ENCODE results near the gene BFSP1.

Gene BFSP1

DNA sequence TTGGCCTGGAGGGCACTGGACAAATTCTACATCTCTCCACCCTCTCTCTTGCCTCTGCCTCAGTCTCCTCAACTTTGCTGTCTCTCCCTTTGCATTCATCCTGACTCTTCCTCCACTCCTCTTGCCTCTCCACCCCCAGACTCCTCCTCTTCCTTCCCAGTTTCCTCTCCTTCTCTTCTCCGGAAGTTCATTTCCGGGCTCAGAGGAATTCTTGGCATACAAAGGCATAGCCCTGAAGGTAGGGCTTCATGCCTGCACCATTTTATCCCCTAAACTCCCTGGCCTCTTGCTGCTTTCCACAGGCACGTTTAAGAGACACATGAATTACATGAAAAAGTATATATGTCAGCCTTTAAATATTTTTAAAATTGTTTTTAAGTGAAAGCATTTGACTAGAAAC lies 10.6 kb downstream of the BFSP1 start:
- no peak for DNase-seq (ENCODE audit: low read depth in 2 of 2)

DNA sequence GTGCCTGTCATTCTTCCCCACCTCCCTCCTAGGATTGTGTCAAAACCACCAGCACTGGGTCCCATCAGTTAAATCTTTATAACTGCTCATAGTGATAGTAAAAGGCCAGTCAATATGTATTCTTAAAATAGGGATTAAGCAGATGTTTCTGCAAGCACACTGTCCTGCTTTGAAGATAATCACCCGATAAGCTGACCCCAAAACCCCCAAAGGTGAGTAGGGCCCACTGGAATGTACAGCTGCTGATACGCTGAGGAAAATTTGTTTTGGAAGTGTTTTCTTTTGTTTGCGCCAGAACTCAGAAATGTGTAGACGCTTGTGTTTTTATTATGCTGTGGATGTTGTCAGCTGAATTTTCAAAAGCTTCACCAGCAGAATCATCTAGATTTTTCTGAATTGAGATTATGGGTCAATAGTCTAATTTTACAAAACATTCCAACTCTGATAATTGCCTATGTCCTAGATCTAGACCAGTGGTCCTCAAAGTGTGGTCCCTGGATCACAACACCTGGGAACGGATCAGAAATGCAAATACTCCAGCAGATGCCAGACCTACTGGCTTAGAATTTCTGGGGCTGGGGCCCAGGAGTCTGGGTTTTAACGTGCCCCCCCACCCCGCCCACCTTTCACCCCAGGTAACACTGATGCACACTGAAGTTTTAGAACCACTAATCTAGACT lies 11.4 kb downstream of the BFSP1 start:
- DNase-seq (ENCODE audit: low read depth in 2 of 2): no peak

DNA sequence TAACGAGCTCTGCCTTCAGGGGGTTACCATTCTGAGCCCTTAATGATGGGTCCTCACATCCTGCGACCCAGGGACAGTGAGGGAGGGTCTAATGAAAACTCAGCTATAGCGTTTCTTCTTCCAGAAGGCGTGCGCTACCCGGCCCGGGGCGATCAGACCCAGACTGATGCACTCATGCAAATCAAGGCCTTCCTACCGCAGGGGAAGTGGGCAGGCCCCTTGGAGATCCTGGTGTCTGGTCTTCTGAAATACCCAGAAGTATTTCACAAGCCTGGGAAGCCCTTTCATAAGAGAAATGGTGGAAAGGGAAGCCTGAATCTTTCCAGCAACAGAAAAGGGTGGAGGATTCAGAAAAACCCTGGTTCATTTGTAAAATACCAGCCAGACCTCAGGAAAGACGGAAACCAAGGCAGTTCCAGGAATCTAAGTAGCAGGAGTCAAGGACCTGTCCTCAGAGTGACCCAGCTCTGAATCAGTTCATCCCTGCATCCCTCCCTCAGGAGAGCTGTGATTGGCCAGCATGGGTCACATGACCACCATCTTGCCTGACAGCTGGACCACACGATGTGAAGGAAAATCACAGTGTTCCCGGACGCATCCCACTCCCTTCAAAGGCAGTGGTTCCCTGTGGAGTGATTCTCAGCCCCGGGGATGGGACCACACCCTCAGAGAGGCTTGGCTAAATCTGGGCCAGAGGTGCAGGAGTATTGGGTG lies 12.7 kb downstream of the BFSP1 start:
- no peak for DNase-seq (ENCODE audit: low read depth in 2 of 2)

DNA sequence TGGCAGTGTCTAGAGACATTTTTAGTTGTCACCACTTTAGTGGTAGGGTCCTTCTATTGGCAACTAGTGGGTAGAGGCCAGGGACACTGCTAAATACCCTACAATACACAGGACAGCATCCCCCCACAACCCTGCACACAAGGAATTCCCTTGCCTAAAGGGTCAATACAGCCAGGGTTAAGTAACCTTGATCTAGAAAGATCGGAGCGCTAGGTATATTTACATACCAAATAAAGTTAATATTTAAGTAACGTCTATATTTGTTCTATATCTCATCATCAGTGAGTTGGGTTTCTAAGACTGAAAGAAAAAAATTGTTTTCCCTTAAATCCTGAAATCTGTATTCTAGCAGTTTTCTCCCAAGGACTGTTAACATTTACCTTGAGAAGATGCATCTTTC lies 16.1 kb downstream of the BFSP1 start:
- no peak for DNase-seq (ENCODE audit: low read depth in 2 of 2)

DNA sequence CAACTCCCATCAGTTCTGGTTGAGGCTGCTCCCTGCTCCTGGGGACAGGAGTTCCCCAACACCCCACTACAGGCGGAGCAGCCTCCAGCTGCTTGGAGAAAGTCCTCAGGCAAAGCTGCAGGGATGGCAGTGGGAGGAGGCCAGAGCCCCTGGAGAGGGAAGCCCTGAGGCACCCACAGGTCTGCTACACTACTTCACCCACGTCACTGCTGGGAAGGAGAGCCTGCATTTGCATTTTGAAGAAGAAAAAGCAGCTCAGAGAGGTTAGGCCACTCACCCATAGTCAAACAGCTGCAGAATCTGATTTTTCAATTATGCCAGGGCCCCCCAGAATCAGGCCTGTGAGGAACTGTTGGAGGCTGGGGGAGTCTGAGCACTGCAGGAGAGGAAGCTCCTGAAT lies 17.2 kb downstream of the BFSP1 start:
- DNase-seq (ENCODE audit: low read depth in 2 of 2): no peak

DNA sequence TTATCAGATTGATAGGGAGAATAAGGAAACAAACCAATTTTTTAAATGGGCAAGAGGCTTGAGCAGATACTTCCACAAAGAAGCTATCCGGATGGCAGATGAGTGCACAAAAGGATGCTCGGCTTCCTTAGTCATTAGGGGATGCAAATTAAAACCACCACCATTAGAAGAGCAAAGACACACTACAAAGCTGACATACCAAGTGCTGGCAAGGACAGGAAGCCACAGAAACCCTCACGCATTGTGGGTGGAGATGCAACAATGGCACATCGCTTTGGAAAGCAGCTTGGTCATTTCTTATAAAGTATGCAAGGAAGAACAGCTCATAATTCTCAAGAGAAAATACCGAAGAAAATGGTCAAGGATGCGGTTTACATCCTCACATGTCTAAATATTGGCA lies 19.8 kb downstream of the BFSP1 start:
- DNase-seq (ENCODE audit: low read depth in 2 of 2): no peak

DNA sequence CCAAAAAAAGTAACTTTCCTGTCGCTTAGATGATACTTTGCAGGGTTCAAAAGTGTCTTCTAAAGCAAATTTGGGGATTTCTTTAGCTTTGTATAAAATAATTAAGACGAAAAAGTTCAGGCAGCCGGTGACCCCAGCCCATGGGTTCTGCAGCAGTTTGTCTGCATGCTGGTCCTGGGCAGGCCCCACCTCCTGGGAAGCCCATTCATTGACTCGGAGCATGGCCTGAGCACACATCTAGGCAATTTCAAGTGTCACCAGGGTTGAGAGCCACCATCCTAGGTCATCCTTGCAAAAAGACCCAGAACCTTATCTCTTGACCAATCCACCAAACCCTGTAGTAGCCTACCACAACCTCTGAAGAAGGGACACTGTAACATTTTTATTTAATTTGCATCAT lies 20.6 kb downstream of the BFSP1 start:
- no peak for DNase-seq (ENCODE audit: low read depth in 2 of 2)

DNA sequence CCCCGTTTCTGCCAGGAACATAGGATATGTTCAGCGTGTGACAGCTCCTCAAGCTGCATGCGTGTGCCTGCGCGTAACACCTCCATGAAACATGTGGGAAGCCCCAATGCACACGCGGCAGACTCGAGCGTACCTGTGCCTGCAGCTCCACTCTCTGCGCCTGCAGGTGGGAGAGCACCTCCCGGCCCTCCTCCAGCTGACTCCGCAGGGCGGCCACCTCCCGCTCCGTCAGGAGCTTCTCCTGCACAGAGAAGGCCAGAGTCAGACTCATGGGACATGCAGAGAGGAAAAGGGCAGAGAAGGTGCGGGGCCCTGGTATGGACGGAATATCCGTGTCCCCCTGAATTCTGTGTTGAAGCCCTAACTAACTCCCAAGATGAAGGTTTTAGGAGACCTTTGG lies 22.4 kb downstream of the BFSP1 start:
- DNase-seq (ENCODE audit: low read depth in 2 of 2): no peak

DNA sequence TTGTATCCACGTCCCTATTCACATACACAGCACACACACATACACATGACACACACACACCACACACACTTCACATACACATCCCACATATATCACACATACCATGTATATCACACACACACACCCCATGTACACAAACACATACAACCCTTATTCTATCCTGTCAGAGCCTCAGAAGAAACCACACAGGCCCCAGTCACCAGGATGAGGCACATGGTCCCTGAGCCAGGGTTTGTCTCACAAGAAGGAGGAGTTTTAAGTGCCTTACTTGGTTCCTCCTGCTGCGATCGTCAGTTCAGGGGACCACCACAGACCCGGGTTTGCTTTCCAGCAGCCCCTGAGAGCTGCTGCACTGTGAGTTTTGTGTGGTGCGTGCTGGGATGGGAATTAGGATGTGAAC lies 23.6 kb downstream of the BFSP1 start:
- DNase-seq (ENCODE audit: low read depth in 2 of 2): no peak

DNA sequence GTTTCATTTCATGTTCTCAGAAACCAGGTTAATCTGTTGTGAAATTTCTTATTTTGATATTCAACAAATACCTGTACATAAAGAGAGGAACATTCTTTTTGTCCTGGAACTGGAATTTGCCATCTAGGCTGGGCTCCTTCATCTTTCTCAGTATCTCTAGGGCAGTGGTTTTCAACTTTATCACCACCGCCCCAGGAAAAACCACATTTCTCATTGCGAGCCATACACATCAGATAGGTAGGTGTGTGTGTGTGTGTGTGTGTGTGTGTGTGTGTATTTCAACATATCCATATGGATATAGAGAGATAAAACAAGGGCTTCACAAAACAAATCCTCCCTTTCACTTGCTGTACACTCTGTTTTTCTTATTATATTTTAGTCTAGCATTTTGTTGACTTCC lies 24.1 kb downstream of the BFSP1 start:
- no peak for DNase-seq (ENCODE audit: low read depth in 2 of 2)

DNA sequence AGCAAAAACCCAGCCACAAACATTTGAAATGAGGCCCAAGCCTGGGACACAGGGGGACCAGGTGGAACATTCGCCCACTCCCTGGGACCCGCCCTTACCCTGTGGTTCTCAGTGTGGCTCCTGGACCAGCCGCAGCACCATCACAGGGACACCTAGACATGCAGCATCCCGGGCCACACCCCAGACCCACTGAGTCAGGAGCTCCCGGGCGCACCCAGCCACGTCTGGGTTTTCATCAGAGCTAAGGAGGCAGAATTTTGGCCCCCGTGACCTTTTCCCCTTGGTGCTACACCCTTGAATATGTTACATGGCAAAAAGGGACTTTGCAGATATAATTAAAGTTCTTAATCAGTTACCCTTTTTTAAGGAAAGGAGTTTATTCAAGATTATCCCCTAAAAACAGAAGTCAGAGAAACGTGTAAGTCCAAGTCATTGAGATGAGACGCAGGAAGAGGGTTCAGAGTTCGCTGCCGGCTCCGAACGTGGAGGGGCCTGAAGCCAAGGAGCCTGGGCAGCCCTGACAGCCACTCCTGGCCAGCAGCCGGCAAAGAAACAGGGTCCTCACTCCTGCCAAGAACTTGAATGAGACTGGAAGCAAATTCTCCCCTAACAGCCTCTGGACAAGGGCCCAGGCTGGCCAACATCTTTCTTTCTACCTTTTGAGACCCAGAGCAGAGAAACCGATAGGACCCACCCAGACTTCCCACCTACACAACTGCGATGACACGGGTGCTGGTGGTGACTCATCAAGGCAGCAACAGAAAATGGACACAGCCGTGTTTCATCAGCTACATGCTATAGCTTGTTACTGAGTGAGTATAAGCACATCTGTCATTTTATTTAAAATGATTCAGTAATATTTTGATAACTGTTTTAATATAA lies 25.3 kb downstream of the BFSP1 start:
- DNase-seq (ENCODE audit: low read depth in 2 of 2): peak; percentile 56 to 58

DNA sequence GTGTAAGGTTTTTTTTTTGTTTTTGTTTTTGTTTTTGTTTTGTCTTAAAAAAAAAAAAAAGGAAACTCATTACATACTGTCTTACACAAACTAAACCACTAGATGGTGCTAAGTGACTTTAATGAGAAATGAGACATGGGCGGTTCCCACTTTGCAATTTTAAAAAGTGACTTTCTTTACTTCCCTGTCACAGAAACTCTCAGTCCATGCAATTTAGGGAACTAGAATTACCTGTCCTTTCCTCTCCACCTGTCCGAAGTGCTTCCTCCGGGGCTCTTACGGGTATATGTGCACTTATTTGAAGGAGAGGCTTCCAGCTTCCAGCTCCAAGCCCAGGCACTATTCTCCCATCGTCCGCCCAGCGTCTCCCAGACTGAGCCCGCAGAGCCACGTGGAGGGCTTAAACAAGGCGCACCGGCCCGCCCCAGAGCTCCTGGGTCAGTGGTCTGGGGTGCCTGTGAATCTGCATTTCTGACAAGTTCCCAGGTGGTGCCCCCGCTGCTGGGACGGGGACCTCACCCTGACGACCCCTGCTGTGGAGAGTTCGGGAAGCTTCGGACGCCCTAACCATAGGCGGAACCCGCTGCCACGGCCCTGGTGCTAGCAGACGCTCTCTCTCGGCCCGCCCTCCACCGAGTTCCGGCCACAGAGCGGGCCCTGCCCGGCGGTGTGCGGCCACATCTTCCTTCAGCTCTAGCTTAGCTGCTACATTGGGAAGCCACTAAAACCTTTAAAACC lies 26.1 kb downstream of the BFSP1 start:
- DNase-seq (ENCODE audit: low read depth in 2 of 2): peak in 1 of 2 donors; percentile 14

DNA sequence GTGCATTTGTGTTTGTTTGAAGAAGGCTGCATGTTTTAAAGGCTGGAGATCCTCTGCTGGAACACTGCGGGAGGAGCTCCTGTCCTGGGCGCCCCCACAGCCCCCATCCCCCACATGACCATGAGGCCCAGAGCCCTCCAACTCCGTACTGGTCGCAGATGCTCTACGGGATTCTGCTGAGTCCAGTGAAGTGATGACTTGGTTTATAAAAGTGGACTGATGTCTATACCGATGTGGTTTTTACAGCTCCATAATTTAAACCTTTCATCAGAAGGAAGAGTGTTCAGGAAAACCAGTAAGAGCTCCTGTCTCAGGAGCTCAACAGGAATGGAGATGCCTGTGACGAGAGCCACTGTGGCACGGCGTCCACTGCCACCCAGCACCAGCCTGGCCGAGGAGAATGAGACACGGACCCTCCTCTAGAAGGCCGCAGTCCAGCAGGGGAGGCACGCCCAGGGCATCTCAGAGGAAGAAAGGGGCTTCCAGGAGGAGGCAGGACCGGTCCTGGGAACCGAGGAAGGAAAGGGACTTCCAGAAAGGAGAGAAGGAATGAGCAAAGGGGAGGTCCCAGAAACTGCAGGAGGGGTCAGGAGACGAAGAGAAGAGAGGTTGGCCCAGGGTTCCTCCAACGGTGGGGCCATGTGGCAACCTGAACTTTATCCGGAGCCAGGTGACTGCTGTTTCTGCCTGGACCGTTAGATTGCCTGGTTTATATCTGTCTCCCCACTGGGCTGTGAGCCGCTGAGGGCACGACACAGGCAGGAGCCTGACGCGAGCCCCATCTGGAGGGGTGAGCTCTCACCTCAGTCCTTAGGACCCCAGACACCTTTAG lies 26.9 kb downstream of the BFSP1 start:
- no peak for DNase-seq (ENCODE audit: low read depth in 2 of 2)

DNA sequence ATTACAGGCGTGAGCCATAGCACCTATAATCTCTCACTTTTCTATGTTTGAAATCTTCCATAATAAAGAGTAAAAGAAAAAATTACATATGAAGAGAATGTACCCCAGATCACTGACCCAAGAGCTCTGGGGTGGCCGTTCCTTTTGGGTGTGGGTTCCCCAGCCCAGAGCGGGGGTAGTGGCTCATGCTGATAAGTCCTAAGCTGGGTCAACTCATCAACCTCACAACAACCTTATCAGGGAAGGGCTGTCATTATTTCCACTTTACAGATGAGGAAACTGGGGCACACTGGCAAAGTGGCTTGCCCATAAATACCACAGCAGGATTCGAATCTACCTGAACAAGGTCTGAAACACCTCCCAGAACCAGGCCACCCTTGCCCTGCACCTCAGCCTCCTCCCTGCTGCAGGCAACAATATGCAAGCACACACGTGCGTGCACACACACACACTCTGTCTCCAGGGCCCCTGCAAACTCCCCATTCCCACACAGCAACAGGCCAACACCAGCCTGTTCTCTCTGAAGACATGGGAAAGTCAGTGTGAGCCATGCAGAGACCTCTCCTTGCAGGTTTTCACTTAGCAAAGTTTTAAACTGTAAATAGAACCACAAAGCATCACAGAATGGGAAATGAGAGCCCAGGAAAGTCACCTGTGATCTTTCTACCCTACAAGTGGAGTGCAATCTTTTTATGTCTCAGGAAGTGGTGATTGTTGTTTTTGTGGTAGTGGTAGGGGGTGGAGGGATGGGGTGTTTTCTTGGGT lies 27.7 kb downstream of the BFSP1 start:
- no peak for DNase-seq (ENCODE audit: low read depth in 2 of 2)

DNA sequence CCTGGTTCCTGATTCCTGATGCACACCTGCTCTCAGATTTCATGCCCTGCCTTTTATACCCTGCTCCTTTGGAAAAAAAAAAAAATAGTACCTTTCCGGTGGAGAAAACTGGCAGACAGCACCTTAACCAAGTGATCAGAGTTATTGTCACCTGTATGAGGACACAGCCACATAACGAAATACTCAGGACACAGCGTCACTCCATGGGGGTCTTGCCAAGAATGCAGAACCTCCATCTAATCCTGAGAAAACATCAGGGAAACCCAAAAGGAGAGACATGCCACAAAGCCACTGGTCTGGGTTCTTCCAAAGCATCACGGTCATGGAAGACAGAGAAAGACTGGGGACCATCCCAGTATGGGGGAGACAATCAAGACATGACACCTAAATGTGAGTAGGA lies 29.1 kb downstream of the BFSP1 start:
- no peak for DNase-seq (ENCODE audit: low read depth in 2 of 2)

DNA sequence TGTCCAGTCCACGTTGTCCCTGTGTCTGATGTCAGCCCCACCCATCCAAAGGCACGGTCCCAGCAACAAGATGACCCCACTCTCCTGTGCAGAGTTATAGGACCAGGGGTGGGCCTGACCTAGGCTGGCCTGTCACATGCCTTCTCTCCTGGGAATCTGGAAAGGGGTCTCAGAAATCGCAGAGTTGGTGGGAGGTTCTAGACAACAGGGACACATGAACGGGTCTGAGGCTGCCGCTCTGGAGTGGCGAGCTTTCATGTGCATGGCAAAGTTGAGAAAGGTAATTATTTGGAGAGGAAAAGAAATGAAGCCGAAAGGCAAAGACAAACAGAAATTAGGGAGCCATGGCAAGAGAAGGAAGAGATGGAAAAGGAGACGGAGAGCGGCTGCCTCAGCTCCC lies 29.5 kb downstream of the BFSP1 start:
- DNase-seq (ENCODE audit: low read depth in 2 of 2): no peak

DNA sequence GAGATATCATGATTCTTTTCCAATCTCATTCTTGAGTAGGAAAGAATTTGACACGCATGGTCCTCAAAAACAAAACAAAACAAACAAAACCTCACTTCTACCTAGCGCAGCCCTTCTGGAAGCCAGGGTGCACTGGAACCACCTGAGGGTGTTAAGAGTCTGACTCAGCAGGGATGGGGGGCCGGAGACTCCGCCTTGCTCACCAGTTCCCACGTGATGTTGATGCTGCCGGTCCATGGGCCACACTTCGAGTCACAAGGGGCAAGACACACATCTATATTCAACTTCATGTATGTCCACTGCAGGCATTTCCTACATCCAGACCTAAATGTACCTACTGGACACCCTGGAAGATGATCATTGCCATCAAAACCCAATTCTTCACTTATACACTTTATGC lies 30.4 kb downstream of the BFSP1 start:
- DNase-seq (ENCODE audit: low read depth in 2 of 2): no peak

DNA sequence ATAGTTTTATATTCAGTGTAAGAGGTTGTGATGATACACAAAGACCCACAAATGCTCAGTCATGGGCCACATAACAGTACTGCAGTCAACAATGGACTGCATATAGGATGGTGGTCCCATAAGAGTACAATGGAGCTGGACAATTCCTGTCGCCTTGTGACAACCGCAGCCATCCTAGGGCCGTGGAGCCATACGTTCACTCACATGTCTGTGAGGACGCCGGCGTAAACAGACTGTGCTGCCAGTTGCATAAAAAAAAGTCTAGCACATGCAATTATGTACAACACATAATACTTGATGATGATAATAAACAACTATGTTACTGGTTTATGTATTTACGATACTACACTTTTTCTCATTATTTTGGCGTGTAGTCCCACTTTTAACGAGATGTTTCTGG lies 30.9 kb downstream of the BFSP1 start:
- no peak for DNase-seq (ENCODE audit: low read depth in 2 of 2)

DNA sequence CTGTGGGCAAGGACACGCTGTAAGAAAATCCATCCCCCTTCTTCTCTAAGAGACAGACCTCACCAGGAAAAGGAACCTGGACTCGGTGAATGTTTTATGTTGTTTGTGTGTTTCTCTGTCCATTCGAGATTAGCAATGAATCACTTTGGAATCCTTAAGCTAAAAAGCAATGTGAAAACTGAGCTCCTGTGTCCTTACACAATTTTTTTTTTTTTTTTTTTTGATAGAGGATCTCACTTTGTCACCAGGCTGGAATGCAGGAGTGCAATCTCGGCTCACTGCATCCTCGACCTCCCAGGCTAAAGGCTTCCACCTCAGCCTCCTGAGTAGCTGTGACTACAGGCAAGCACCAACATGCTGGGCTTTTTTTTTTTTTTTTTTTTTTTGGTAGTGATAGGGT lies 32.1 kb downstream of the BFSP1 start:
- DNase-seq (ENCODE audit: low read depth in 2 of 2): no peak

DNA sequence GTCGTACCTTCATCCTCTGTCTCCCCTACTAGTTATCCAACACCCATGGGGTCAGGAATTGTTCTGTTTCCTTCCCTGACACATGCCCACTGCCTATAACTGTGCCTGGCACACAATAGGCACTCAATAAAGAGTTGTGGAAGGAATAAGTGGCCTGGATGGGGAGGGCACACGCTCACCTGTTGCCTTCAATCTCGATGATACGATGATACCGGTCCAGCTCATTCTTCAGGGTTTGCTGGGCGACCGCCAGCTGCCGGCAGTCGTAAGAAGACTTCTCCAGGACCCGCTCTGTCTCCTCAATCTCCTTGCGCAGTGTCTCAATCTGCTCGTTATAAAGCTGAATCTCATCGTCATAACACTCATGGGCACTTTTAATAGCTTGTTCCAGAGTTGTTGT lies 32.5 kb downstream of the BFSP1 start:
- DNase-seq (ENCODE audit: low read depth in 2 of 2): no peak

All from stimulated activated CD4-positive, alpha-beta T cell treated with anti-CD3 and anti-CD28 coated beads, Interleukin-15, amount 100 ng/mL, for 48 hours (primary cell).